GM12892 (cell line): ENCODE data around the gene ARHGEF10L.

Experiments
- DNase-seq: peaks from one replicate; pipeline ENCODE4 v3.0.0; 2011; ENCODE audit not compliant: insufficient read length
- FAIRE-seq: peaks from 2 replicates; lab custom pipeline; 2011; peaks lifted over from hg19 to GRCh38; lab: Jason Lieb, UNC
- POLR2A ChIP-seq: IDR thresholded peaks from 2 replicates; pipeline ENCODE4 v1.6.1; 2011; ENCODE audit warnings: low read depth, low read length, control low read depth
- POLR2AphosphoS5 ChIP-seq: IDR thresholded peaks from 2 replicates; pipeline ENCODE4 v1.6.1; 2011; ENCODE audit warnings: low read depth, low read length, control low read depth
- TAF1 ChIP-seq: IDR thresholded peaks from 2 replicates; pipeline ENCODE4 v1.6.1; 2011; ENCODE audit warnings: low read depth, mild to moderate bottlenecking, control low read depth, low read length, borderline replicate concordance

Gene ARHGEF10L

GRCh38 chr1:17675744-17676143, 136.2 kb downstream of the ARHGEF10L start:
- FAIRE-seq, result no peak
- DNase-seq, result no peak
- no peak for TF ChIP-seq TAF1

- TF ChIP-seq TAF1 (no peak), POLR2AphosphoS5 (no peak), POLR2A (no peak)
- DNase-seq, result no peak
- no peak for FAIRE-seq
These were observed 137.0 kb downstream of the ARHGEF10L start for GRCh38 chr1:17676387-17677060.

- FAIRE-seq (no peak), DNase-seq (no peak)
- TF ChIP-seq POLR2A (no peak), TAF1 (no peak), POLR2AphosphoS5 (no peak)
These were observed 138.5 kb downstream of the ARHGEF10L start for GRCh38 chr1:17678011-17678410.

GRCh38 chr1:17679856-17680255, 140.4 kb downstream of the ARHGEF10L start:
- DNase-seq, result no peak
- no peak for TF ChIP-seq TAF1
- no peak for TF ChIP-seq POLR2A
- TF ChIP-seq POLR2AphosphoS5, result no peak
- no peak for FAIRE-seq

- DNase-seq (no peak), FAIRE-seq (no peak)
- TF ChIP-seq POLR2A (no peak), POLR2AphosphoS5 (no peak), TAF1 (no peak)
These were observed 140.8 kb downstream of the ARHGEF10L start for GRCh38 chr1:17680308-17680707.

- TF ChIP-seq POLR2A, result no peak
- DNase-seq, result no peak
- FAIRE-seq, result no peak
These were observed 142.9 kb downstream of the ARHGEF10L start for GRCh38 chr1:17682400-17682799.

GRCh38 chr1:17683598-17683997, 144.1 kb downstream of the ARHGEF10L start:
- DNase-seq, result no peak
- TF ChIP-seq TAF1 (no peak), POLR2A (no peak), POLR2AphosphoS5 (no peak)
- no peak for FAIRE-seq

- FAIRE-seq (no peak), DNase-seq (no peak)
- TF ChIP-seq TAF1 (no peak), POLR2AphosphoS5 (no peak), POLR2A (no peak)
These were observed 145.3 kb downstream of the ARHGEF10L start for GRCh38 chr1:17684810-17685209.

- no peak for FAIRE-seq
- TF ChIP-seq POLR2A (no peak), TAF1 (no peak), POLR2AphosphoS5 (no peak)
- DNase-seq, result no peak
These were observed 146.8 kb downstream of the ARHGEF10L start for GRCh38 chr1:17686258-17686657.

GRCh38 chr1:17687145-17687544, 147.6 kb downstream of the ARHGEF10L start:
- DNase-seq (no peak), FAIRE-seq (no peak)
- TF ChIP-seq POLR2AphosphoS5 (no peak), TAF1 (no peak), POLR2A (no peak)

GRCh38 chr1:17688217-17688810, 148.8 kb downstream of the ARHGEF10L start:
- no peak for DNase-seq
- TF ChIP-seq POLR2A (no peak), POLR2AphosphoS5 (no peak), TAF1 (no peak)
- no peak for FAIRE-seq

- no peak for DNase-seq
- no peak for FAIRE-seq
- TF ChIP-seq TAF1 (no peak), POLR2A (no peak), POLR2AphosphoS5 (no peak)
These were observed 149.5 kb downstream of the ARHGEF10L start for GRCh38 chr1:17689011-17689410.

- TF ChIP-seq POLR2A (no peak), TAF1 (no peak), POLR2AphosphoS5 (no peak)
- FAIRE-seq (no peak), DNase-seq (no peak)
These were observed 151.6 kb downstream of the ARHGEF10L start for GRCh38 chr1:17690906-17691634.
